HCEC 1CT (cell line): ENCODE measurements around the gene NUTM2F.
"Not testable (repeated sequence)": the region's sequence is repeated elsewhere in the genome, so short reads cannot be mapped to it uniquely, and the experiment has no call there.

Experiments used
- DNase-seq: peaks from one replicate; pipeline ENCODE4 v3.0.0-alpha.2; 2017

NUTM2F gene

GRCh38 chr9:94315034-94315984 lies 13.1 kb downstream of the NUTM2F start:
- DNase-seq, result not testable (repeated sequence)

- DNase-seq, result no peak
These were observed 25.1 kb downstream of the NUTM2F start for GRCh38 chr9:94303321-94303720.

GRCh38 chr9:94302426-94302825 lies 26.0 kb downstream of the NUTM2F start:
- no peak for DNase-seq

- no peak for DNase-seq
These were observed 26.9 kb downstream of the NUTM2F start for GRCh38 chr9:94301583-94301982.

- no peak for DNase-seq
These were observed 27.8 kb downstream of the NUTM2F start for GRCh38 chr9:94300470-94301301.

- no peak for DNase-seq
These were observed 29.4 kb downstream of the NUTM2F start for GRCh38 chr9:94298949-94299599.

GRCh38 chr9:94289691-94290090 lies 38.8 kb downstream of the NUTM2F start:
- DNase-seq, result no peak

- DNase-seq, result no peak
These were observed 40.4 kb downstream of the NUTM2F start for GRCh38 chr9:94287877-94288513.

- no peak for DNase-seq
These were observed 42.3 kb downstream of the NUTM2F start for GRCh38 chr9:94286116-94286515.

- no peak for DNase-seq
These were observed 47.3 kb downstream of the NUTM2F start for GRCh38 chr9:94281101-94281500.

GRCh38 chr9:94280409-94280989 lies 47.9 kb downstream of the NUTM2F start:
- DNase-seq, result no peak

- no peak for DNase-seq
These were observed 50.4 kb downstream of the NUTM2F start for GRCh38 chr9:94277885-94278536.

- not testable (repeated sequence) for DNase-seq
These were observed 51.4 kb downstream of the NUTM2F start for GRCh38 chr9:94277029-94277428.

- no peak for DNase-seq
These were observed 58.4 kb downstream of the NUTM2F start for GRCh38 chr9:94270009-94270408.

- DNase-seq, result no peak
These were observed 59.2 kb downstream of the NUTM2F start for GRCh38 chr9:94269264-94269663.
